SU-DHL-6 (cell line): ENCODE data around the gene GTF2IRD1.

Experiments used
- H2AFZ ChIP-seq: fragments of 200-600 bp; sonication (generic); 2 replicates; pipeline ENCODE4 v1.6.1; 2014; ENCODE audit warnings: low read depth, mild to moderate bottlenecking, moderate library complexity, mixed read lengths, antibody characterized with exemption, low read length; ENCODE audit not compliant: severe bottlenecking
- H3F3A ChIP-seq: fragments of 200-600 bp; shearing (Covaris generic); 2 replicates; pipeline ENCODE4 v1.6.0; 2016; ENCODE audit warnings: antibody characterized with exemption, mild to moderate bottlenecking; ENCODE audit not compliant: insufficient read depth
- H3K27ac ChIP-seq: fragments of 200-600 bp; sonication (generic); 2 replicates; pipeline ENCODE4 v1.5.1; 2016; ENCODE audit warnings: low read depth, mild to moderate bottlenecking, low read length, moderate library complexity, mixed read lengths
- H3K27me3 ChIP-seq: fragments of 200-600 bp; sonication (generic), shearing (Covaris generic); 2 replicates; pipeline ENCODE4 v1.6.0; 2014; ENCODE audit warnings: mild to moderate bottlenecking, low read length
- H3K36me3 ChIP-seq: fragments of 200-600 bp; sonication (generic); 2 replicates; pipeline ENCODE4 v1.6.1; 2014; ENCODE audit warnings: mild to moderate bottlenecking, low read length, mixed read lengths
- H3K4me2 ChIP-seq: fragments of 300-600, 200-600 bp; shearing (Covaris generic), sonication (generic); 2 replicates; pipeline ENCODE4 v1.6.0; 2014; ENCODE audit warnings: low read length, low read depth, mild to moderate bottlenecking; ENCODE audit not compliant: poor library complexity, severe bottlenecking
- H3K4me3 ChIP-seq: fragments of 200-600 bp; sonication (generic); 2 replicates; pipeline ENCODE4 v1.5.1; 2014; ENCODE audit warnings: antibody characterized with exemption, low read length, mild to moderate bottlenecking, mixed read lengths; ENCODE audit not compliant: insufficient read depth, poor library complexity, severe bottlenecking
- H3K79me2 ChIP-seq: fragments of 200-600 bp; sonication (generic); 2 replicates; pipeline ENCODE4 v1.6.1; 2014; ENCODE audit warnings: mild to moderate bottlenecking, low read length, moderate library complexity; ENCODE audit not compliant: insufficient read depth
- H3K9ac ChIP-seq: fragments of 200-600 bp; sonication (generic); 2 replicates; pipeline ENCODE4 v1.7.0; 2014; ENCODE audit warnings: mild to moderate bottlenecking, low read length
- H3K9me2 ChIP-seq: fragments of 200-600 bp; sonication (generic); replicated peaks from 2 replicates; pipeline ENCODE4 v1.6.1; 2014; ENCODE audit warnings: low read length; ENCODE audit not compliant: insufficient read depth
- H3K9me3 ChIP-seq: fragments of 200-600 bp; sonication (generic); 2 replicates; pipeline ENCODE4 v1.6.1; 2014; ENCODE audit warnings: low read length, mixed read lengths; ENCODE audit not compliant: insufficient read depth
- H4K20me1 ChIP-seq: fragments of 200-600 bp; sonication (generic); 2 replicates; pipeline ENCODE4 v1.6.1; 2014; ENCODE audit warnings: low read depth, mild to moderate bottlenecking, antibody characterized with exemption, low read length, moderate library complexity, mixed read lengths
- EZH2phosphoT487 ChIP-seq: fragments of 200-600 bp; sonication (generic), shearing (Covaris generic); conservative IDR thresholded peaks from 2 replicates; pipeline ENCODE4 v1.6.1; 2018; ENCODE audit warnings: mild to moderate bottlenecking, antibody characterized with exemption, low read length, moderate library complexity, mixed read lengths
- TF ChIP-seq, protein P1 (sequence below): fragments of 200-600 bp; sonication (generic); IDR thresholded peaks from one replicate; pipeline ENCODE4 v1.5.1; 2017; ENCODE audit warnings: antibody characterized with exemption, mild to moderate bottlenecking, low read length, moderate library complexity; ENCODE audit not compliant: insufficient read depth, poor library complexity, severe bottlenecking

GTF2IRD1 gene

DNA sequence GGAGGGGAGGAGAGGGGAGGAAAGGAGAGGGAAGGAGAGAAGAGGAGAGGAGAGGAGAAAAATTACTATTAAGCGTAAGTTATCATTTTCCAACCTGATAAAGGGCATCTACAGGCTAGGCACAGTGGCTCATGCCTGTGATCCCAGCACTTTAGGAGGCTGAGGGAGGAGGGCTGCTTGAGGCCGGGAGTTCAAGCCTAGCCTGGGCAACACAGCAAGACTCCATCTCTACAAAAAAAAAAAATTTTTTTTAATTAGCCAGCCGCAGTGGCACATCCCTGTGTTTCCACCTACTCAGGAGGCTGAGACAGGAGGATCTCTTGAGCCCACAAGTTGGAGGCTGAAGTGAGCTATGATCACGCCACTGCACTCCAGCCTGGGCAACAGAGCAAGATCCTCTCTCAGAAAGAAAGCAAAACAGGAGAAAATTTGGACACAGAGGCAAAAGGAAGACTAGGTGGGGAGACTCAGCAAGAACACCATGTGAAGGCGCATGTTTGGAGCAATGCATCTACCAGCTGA lies 168.6 kb downstream of the GTF2IRD1 start:
- no peaks in the 10 kb centered on the region for H3K27me3 ChIP-seq
- no peaks in the 10 kb centered on the region for H4K20me1 ChIP-seq
- H3K9me2 ChIP-seq: no peaks in the 10 kb centered on the region
- no peak overlapping the region for H3K4me2 ChIP-seq
- TF ChIP-seq EZH2phosphoT487: no peak
- TF ChIP-seq, protein P1, sequence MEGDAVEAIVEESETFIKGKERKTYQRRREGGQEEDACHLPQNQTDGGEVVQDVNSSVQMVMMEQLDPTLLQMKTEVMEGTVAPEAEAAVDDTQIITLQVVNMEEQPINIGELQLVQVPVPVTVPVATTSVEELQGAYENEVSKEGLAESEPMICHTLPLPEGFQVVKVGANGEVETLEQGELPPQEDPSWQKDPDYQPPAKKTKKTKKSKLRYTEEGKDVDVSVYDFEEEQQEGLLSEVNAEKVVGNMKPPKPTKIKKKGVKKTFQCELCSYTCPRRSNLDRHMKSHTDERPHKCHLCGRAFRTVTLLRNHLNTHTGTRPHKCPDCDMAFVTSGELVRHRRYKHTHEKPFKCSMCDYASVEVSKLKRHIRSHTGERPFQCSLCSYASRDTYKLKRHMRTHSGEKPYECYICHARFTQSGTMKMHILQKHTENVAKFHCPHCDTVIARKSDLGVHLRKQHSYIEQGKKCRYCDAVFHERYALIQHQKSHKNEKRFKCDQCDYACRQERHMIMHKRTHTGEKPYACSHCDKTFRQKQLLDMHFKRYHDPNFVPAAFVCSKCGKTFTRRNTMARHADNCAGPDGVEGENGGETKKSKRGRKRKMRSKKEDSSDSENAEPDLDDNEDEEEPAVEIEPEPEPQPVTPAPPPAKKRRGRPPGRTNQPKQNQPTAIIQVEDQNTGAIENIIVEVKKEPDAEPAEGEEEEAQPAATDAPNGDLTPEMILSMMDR: no peak
- H3K9ac ChIP-seq: no peak overlapping the region
- no peak overlapping the region for H3K27ac ChIP-seq
- no peaks in the 10 kb centered on the region for H3K9me3 ChIP-seq
- no peak overlapping the region for H2AFZ ChIP-seq
- H3F3A ChIP-seq: peaks cover 15% of the 10 kb centered on the region
- H3K36me3 ChIP-seq: no peaks in the 10 kb centered on the region
- no peaks in the 10 kb centered on the region for H3K79me2 ChIP-seq
- no peak overlapping the region for H3K4me3 ChIP-seq

DNA sequence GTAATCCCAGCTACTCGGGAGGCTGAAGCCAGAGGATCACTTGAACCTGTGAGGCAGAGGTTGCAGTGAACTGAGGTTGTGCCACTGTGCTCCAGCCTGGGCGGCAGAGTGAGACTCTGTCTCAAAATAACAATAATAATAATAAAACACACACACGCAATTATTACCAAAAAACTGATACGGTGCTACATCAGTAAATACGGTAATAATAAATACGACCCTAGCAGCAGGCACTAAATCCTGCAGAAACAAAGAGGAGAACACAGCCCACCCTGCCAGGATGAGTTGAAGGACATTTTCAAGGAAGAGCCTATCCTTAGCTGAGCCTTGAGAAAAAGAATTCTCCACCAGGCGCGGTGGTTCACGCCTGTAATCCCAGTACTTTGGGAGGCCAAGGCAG lies 169.4 kb downstream of the GTF2IRD1 start:
- H2AFZ ChIP-seq: no peak overlapping the region
- no peaks in the 10 kb centered on the region for H3K79me2 ChIP-seq
- TF ChIP-seq, protein P1: no peak
- no peak for TF ChIP-seq EZH2phosphoT487
- peaks cover 7% of the 10 kb centered on the region for H3F3A ChIP-seq
- H3K36me3 ChIP-seq: no peaks in the 10 kb centered on the region
- H3K9me3 ChIP-seq: no peaks in the 10 kb centered on the region
- H3K4me3 ChIP-seq: no peak overlapping the region
- H4K20me1 ChIP-seq: no peaks in the 10 kb centered on the region
- H3K9me2 ChIP-seq: no peaks in the 10 kb centered on the region
- no peak overlapping the region for H3K4me2 ChIP-seq
- no peak overlapping the region for H3K9ac ChIP-seq
- no peak overlapping the region for H3K27ac ChIP-seq
- H3K27me3 ChIP-seq: no peaks in the 10 kb centered on the region

- Histone ChIP-seq H2AFZ (no peak overlapping the region), H3K4me3 (no peak overlapping the region), H3K9me3 (no peaks in the 10 kb centered on the region), H3K79me2 (no peaks in the 10 kb centered on the region), H3K9me2 (no peaks in the 10 kb centered on the region), H3K36me3 (no peaks in the 10 kb centered on the region), H3F3A (no peaks in the 10 kb centered on the region), H3K4me2 (no peak overlapping the region), H3K9ac (no peak overlapping the region), H4K20me1 (no peaks in the 10 kb centered on the region), H3K27ac (no peak overlapping the region), H3K27me3 (no peaks in the 10 kb centered on the region)
- no peak for TF ChIP-seq EZH2phosphoT487
- TF ChIP-seq, protein P1: no peak
Observed at GRCh38 chr7:74625446-74625845, 171.7 kb downstream of the GTF2IRD1 start.
